ENCODE data around the gene IQSEC2.

IQSEC2 gene

DNA sequence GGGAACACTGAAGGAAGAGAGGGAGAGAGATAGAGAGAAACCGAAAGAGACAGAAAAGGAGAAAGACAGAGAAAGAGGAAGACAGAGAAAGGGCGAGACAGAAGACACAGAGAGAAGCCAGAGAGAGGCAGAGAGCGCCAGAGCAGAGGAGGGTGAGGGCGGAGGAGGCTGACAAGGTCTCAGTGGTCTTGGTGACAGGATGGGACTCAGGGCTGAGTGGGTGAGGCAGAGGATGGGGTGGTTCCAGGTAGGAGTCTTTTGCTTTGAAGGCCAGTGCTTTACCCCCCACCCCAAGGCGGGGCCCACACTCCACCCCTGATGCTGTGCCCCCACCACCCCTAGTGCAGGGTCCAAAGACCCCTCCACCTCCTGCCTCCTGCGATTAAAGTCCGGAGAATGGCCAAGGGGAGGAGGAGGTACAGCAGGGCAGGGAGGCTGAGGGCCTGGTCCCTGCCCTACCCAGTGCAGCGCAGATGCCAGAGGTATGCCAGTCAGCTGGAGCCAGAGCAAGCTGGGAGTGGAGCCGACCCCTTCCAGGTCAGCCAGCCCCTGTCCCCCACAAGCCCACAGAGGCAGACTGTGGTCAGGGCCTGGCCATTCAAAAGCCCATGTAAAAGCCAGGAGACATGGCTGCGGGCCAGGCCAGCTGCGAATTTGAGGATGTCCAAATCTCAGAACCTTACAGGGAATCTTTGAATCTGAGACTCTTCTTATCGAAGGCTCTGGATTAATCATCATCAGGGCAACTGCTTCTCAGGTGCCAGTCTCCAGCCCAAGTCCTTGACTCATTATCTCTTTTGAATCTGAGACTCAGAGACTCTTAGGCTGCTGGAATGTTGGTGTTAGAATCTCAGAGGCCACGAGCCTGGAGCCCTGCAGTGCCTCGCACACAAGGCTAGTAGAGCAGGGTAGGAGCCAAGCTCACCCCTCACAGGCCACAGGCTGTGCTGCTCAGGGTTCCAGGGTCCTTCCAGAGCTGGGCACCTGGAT lies 758 bp downstream of the IQSEC2 start:
- TF ChIP-seq, protein P1, sequence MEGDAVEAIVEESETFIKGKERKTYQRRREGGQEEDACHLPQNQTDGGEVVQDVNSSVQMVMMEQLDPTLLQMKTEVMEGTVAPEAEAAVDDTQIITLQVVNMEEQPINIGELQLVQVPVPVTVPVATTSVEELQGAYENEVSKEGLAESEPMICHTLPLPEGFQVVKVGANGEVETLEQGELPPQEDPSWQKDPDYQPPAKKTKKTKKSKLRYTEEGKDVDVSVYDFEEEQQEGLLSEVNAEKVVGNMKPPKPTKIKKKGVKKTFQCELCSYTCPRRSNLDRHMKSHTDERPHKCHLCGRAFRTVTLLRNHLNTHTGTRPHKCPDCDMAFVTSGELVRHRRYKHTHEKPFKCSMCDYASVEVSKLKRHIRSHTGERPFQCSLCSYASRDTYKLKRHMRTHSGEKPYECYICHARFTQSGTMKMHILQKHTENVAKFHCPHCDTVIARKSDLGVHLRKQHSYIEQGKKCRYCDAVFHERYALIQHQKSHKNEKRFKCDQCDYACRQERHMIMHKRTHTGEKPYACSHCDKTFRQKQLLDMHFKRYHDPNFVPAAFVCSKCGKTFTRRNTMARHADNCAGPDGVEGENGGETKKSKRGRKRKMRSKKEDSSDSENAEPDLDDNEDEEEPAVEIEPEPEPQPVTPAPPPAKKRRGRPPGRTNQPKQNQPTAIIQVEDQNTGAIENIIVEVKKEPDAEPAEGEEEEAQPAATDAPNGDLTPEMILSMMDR (IDR thresholded peaks at IDR 0.05; ENCODE audit: low read depth, low read length) = no peak

DNA sequence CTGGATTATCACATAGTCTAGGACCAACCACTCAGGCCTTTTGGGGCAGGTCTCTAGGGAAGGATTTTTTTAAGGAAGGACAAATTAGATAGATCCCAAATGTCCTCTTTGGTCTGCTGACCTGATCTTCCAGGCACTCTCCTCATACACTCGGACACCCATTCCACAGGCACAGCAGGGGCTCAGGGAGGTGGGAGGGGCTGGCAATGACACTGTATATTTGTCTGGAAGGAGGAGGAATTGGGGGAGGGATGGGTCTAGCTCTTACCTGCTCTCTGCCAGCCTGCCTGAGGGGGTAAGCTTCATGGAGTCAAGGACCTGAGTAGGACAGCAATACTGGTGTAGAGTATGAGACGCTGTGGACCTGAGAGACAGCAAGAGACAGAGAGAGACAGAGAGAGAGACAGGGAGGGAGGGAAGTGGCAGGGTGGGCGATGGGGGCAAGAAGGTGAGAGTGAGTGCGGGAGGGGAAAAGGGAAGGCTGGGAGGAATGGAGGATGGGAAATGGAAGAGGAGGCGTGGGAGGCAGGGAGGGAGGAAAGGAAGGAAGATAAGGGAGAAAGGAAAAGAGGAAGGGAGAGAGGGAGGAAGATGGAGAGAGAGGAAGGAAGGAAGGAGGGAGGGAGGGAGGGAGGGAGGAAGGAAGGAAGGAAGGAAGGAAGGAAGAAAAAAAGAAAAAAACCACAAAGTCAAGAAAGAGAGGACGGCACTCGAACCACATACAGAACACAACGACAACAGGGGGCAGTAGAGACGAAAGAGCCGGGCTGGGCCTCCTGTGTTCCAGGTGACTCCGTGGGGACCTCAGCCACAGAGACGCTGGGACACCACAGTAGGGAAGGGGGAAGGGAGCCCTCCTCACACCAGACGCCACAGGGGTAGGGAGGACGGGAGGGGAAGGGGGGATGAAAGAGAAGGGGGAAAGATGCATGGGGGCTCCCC lies 1.8 kb downstream of the IQSEC2 start:
- peak overlapping the region; percentile 53 for H3K4me3 ChIP-seq (ENCODE audit: low read depth, low read length)
- TF ChIP-seq, protein P1 (IDR thresholded peaks at IDR 0.05; ENCODE audit: low read depth, low read length) = 0 out of 2 replicates have a peak, but pooled peaks have one; percentile 10

More for the DNA sequence above, 758 bp downstream of the IQSEC2 start:
- peak overlapping the region; percentile 53 for H3K4me3 ChIP-seq (ENCODE audit: low read depth, low read length)

DNA sequence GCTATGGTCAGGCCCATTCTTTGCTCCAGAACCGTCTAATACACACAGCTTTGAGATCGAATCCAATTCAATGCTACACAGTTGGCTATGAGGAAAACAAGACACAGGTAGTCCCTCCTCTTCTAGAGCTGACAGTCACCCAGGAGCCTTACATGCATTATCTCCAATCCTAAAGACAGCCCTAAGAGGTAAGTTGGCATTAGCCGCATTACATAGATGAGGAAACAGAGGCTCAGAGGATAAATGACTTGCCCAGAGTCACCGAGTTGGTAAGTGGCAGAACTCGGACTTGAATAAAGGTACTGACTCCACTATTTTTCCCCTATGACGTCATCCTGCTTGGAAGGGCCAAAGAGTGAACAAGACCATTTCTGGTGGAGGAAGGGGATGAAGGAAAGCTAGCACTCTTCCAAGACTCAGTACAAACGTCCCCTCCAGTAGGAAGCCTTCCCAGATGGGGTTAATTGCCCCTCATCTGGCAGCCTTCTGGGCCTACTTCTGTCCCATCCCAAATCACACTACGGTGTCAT lies 8.5 kb downstream of the IQSEC2 start:
- TF ChIP-seq, protein P1 (IDR thresholded peaks at IDR 0.05; ENCODE audit: low read depth, low read length) = no peak
- no peak overlapping the region for H3K4me3 ChIP-seq (ENCODE audit: low read depth, low read length)

DNA sequence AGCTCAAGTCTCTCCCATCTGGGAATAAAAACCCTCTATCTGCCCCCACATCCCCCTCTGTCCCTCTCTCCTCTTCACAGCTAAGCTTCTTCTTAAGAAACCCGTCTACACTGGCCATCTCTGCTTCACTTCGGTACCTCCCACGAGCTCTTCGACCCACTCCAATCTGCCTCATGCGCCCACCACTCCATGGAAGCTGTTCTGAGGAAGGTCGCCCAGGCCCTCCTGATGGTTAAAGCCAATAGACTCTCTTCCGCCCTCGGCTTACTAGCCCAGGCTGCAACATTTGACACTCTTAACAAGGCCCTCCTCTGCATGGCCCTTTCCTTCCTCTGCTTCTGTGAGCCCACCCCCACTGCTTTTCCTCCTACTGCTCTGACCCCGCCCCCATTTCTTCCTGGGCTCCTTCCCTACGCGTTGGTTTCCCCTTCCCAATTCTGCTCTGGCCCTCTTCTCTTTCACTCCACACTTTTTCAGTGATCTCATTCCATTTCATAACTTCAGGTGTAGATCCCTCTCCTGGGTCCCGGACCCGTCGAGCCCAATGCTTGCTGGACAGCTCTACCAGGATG lies 11.8 kb downstream of the IQSEC2 start:
- no peak overlapping the region for H3K4me3 ChIP-seq (ENCODE audit: low read depth, low read length)
- TF ChIP-seq, protein P1 (IDR thresholded peaks at IDR 0.05; ENCODE audit: low read depth, low read length) = no peak

DNA sequence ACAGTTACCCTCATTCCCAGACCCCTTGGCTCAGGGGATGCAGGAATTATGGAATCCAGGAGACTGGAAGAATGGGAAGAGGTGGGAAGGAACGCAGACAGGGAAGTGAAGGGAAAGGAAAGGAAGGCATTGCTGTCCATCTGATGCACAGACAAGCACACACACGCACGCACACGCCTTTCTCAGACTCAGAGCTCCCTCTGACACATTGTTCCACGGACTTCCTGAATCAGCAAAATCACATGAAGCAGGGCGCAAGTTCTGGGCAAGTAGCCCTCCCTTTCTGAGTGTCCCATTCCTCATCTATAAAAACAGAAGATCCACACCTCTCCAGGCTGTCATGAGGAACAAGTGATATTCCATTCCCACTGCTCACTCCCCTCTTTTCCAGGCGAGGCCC lies 13.2 kb downstream of the IQSEC2 start:
- TF ChIP-seq, protein P1 (IDR thresholded peaks at IDR 0.05; ENCODE audit: low read depth, low read length) = no peak
- H3K4me3 ChIP-seq (ENCODE audit: low read depth, low read length) = no peak overlapping the region

DNA sequence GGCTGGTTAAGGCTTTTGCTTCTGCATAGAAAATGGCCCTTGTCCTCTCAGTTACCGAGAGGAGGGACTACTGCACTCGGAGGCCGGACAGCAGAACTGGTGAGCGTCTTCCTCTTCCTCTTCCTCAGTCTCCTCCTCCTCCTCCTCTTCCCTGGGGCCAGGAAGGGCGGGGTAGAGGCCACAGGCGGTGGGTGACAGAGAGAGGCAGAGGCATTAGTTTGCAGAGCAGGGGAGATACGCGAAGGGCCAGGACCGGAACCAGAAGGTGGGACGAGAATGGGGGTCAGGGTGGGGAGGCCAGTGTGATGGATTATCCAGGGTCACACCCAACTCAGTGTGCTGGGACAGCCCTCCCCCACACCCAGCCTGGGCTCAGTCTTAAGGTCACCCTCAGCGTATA lies 14.5 kb downstream of the IQSEC2 start:
- no peak overlapping the region for H3K4me3 ChIP-seq (ENCODE audit: low read depth, low read length)
- TF ChIP-seq, protein P1 (IDR thresholded peaks at IDR 0.05; ENCODE audit: low read depth, low read length) = no peak

All from WI38 (cell line).